ENCODE measurements around the gene CTBP2.

GRCh38 chr10:125190946-125191345 is 30.6 kb upstream of the CTBP2 start:
- TF ChIP-seq, protein P1, sequence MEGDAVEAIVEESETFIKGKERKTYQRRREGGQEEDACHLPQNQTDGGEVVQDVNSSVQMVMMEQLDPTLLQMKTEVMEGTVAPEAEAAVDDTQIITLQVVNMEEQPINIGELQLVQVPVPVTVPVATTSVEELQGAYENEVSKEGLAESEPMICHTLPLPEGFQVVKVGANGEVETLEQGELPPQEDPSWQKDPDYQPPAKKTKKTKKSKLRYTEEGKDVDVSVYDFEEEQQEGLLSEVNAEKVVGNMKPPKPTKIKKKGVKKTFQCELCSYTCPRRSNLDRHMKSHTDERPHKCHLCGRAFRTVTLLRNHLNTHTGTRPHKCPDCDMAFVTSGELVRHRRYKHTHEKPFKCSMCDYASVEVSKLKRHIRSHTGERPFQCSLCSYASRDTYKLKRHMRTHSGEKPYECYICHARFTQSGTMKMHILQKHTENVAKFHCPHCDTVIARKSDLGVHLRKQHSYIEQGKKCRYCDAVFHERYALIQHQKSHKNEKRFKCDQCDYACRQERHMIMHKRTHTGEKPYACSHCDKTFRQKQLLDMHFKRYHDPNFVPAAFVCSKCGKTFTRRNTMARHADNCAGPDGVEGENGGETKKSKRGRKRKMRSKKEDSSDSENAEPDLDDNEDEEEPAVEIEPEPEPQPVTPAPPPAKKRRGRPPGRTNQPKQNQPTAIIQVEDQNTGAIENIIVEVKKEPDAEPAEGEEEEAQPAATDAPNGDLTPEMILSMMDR (IDR thresholded peaks at IDR 0.05): no peak
- no peak for TF ChIP-seq SIN3A (IDR thresholded peaks at IDR 0.05; ENCODE audit: borderline replicate concordance, insufficient read depth, low read depth, low read length)
- TF ChIP-seq, protein P2, sequence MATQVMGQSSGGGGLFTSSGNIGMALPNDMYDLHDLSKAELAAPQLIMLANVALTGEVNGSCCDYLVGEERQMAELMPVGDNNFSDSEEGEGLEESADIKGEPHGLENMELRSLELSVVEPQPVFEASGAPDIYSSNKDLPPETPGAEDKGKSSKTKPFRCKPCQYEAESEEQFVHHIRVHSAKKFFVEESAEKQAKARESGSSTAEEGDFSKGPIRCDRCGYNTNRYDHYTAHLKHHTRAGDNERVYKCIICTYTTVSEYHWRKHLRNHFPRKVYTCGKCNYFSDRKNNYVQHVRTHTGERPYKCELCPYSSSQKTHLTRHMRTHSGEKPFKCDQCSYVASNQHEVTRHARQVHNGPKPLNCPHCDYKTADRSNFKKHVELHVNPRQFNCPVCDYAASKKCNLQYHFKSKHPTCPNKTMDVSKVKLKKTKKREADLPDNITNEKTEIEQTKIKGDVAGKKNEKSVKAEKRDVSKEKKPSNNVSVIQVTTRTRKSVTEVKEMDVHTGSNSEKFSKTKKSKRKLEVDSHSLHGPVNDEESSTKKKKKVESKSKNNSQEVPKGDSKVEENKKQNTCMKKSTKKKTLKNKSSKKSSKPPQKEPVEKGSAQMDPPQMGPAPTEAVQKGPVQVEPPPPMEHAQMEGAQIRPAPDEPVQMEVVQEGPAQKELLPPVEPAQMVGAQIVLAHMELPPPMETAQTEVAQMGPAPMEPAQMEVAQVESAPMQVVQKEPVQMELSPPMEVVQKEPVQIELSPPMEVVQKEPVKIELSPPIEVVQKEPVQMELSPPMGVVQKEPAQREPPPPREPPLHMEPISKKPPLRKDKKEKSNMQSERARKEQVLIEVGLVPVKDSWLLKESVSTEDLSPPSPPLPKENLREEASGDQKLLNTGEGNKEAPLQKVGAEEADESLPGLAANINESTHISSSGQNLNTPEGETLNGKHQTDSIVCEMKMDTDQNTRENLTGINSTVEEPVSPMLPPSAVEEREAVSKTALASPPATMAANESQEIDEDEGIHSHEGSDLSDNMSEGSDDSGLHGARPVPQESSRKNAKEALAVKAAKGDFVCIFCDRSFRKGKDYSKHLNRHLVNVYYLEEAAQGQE (IDR thresholded peaks at IDR 0.05; ENCODE audit: insufficient read depth in 1 of 2, low read depth in 2 of 2, low read length in 1 of 2): no peak

All from Panc1 (cell line).